Measurements from ENCODE around the gene COL26A1.
"Not testable (repeated sequence)": the region's sequence is repeated elsewhere in the genome, so short reads cannot be mapped to it uniquely, and the experiment has no call there.

COL26A1 gene

GRCh38 chr7:101470668-101471487, 108.2 kb downstream of the COL26A1 start:
- CTCF ChIA-PET, result interaction anchor here (1.2 to 1.7 kb wide), 2 partner anchors 30 to 49 kb away, joined by 3 to 4 read pairs; no protein-coding TSS in a partner anchor
- POLR2A ChIA-PET, result no interaction called here
- DNase-seq (ENCODE audit: extremely low spot score), result no peak
- no peak for TF ChIP-seq CTCF (IDR thresholded peaks at IDR 0.05; ENCODE audit: control extremely low read depth, extremely low read depth, low read depth, missing control alignments)

- no peak for DNase-seq (ENCODE audit: extremely low spot score)
- CTCF ChIA-PET, result no interaction called here
- no peak for TF ChIP-seq CTCF (IDR thresholded peaks at IDR 0.05; ENCODE audit: control extremely low read depth, extremely low read depth, low read depth, missing control alignments)
- POLR2A ChIA-PET, result no interaction called here
Measured at GRCh38 chr7:101474178-101474577, 111.5 kb downstream of the COL26A1 start.

GRCh38 chr7:101475691-101476090, 113.0 kb downstream of the COL26A1 start:
- CTCF ChIA-PET, POLR2A ChIA-PET: not testable (repeated sequence)

GRCh38 chr7:101479217-101479616, 116.5 kb downstream of the COL26A1 start:
- ChIA-PET POLR2A (no interaction called here), CTCF (no interaction called here)
- TF ChIP-seq CTCF (IDR thresholded peaks at IDR 0.05; ENCODE audit: control extremely low read depth, extremely low read depth, low read depth, missing control alignments), result no peak
- DNase-seq (ENCODE audit: extremely low spot score), result no peak

More at GRCh38 chr7:101475691-101476090, 113.0 kb downstream of the COL26A1 start:
- not testable (repeated sequence) for DNase-seq (ENCODE audit: extremely low spot score)

GRCh38 chr7:101486056-101486432, 123.4 kb downstream of the COL26A1 start:
- DNase-seq (ENCODE audit: extremely low spot score); CTCF ChIA-PET; POLR2A ChIA-PET: not testable (repeated sequence)

- no peak for TF ChIP-seq CTCF (IDR thresholded peaks at IDR 0.05; ENCODE audit: control extremely low read depth, extremely low read depth, low read depth, missing control alignments)
- ChIA-PET CTCF (no interaction called here), POLR2A (no interaction called here)
- no peak for DNase-seq (ENCODE audit: extremely low spot score)
Measured at GRCh38 chr7:101486433-101487104, 123.9 kb downstream of the COL26A1 start.

GRCh38 chr7:101487105-101487458, 124.4 kb downstream of the COL26A1 start:
- CTCF ChIA-PET, result no interaction called here
- DNase-seq (ENCODE audit: extremely low spot score), result no peak
- POLR2A ChIA-PET, result no interaction called here
- TF ChIP-seq CTCF (IDR thresholded peaks at IDR 0.05; ENCODE audit: control extremely low read depth, extremely low read depth, low read depth, missing control alignments), result no peak

All from GM10248 (cell line).